GM10847 (cell line): ENCODE measurements around the gene NELFE.
"Not testable (repeated sequence)": the region's sequence is repeated elsewhere in the genome, so short reads cannot be mapped to it uniquely, and the experiment has no call there.

Source experiments
- POLR2A ChIP-seq: IDR thresholded peaks from 2 replicates; pipeline ENCODE4 v1.6.1; 2011; ENCODE audit not compliant: insufficient read length; ENCODE audit errors: extremely low read depth

Gene NELFE

DNA sequence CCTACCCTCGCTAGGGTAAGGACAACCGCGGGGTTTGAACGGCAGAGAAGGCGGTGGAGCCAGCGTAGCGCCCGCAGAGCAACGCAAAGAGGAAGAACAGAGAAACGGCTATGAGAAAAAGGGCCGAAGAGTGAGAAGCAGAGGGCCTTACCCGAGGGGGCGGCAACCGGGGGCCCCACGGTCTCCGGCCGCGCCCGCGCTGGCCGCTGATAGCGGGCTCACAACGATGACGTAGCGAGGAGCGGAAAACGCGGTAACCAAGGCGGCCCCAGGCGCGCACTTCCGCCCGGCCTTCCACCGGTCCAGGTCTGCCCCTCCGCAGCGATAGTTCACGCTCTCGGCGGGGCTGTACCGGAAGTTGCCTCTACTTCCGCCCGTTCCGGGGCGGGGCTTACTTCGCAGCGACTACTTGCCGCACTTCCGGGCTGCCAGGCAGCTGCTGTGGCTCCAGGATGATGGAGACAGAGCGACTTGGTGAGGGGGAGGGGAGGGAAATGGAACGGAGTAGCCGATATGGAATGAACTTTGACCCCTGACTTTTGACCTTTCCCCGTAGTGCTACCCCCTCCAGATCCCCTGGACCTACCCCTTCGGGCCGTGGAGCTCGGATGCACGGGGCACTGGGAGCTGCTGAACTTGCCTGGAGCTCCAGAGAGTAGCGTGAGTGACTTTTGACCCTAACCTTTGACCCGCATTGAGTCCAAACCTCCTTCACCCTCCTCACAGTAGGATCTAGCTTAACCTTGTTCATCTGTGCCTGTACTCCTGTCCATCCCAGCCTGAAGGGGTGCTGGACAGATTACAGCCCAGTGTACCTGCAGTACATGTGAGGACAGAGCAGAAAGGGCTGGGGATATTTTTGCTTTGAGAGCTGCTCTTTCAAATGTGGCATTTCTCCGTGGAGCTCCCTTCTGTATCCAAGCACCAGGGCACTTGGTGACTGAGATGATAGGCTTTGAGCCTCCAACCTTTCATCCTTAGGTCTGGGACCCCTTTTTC lies at the start of gene NELFE, which contains the start of gene SKIC2:
Gene NELFE, minus strand, starts transcription at position 231 of the 999 bp plus-strand sequence. CDS start 525 bp downstream, outside the sequence.
Gene SKIC2, plus strand, starts transcription at position 435 of the 999 bp plus-strand sequence. Its CDS starts 18 bp downstream, at position 453.
- peak; percentile 56 for TF ChIP-seq POLR2A

GRCh38 chr6:31981744-31982143 lies 23.0 kb upstream of the NELFE start, which contains the start of gene C4A:
TSS of gene C4A (plus strand) at chr6:31982057. CDS start at chr6:31982108, 51 bp downstream.
- not testable (repeated sequence) for TF ChIP-seq POLR2A

DNA sequence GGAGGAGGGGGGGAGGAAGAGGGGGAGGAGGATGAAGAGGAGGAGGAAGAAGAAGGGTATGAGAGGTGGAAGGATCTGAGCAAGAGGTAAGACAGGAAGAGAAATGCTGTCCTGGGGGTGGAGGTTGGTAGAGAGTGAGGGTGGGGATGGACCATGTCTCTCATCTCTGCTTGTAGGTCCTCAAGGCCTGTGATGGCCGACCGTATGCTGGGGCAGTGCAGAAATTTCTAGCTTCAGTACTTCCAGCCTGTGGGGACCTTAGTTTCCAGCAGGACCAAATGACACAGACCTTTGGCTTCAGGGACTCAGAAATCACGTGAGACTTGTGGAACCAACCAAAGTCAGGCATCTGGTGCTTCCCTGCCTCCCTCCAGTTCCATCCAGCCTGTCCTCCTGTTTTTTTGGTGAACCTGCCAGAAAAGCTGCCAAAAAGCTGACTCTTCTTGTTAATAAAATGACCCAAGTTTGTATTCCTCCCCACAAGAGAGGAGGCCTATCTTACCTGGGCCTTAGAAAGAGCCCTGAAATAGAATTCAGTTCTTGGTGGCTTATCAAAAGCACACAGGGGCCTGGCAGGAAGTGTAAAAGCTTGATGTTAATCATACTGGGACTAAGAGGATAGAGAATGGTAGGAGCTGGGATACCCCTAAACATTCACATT lies 20.6 kb upstream of the NELFE start:
- no peak for TF ChIP-seq POLR2A

GRCh38 chr6:31978831-31979230 lies 20.1 kb upstream of the NELFE start:
- TF ChIP-seq POLR2A, result no peak

GRCh38 chr6:31977816-31978431 lies 19.2 kb upstream of the NELFE start:
- no peak for TF ChIP-seq POLR2A

DNA sequence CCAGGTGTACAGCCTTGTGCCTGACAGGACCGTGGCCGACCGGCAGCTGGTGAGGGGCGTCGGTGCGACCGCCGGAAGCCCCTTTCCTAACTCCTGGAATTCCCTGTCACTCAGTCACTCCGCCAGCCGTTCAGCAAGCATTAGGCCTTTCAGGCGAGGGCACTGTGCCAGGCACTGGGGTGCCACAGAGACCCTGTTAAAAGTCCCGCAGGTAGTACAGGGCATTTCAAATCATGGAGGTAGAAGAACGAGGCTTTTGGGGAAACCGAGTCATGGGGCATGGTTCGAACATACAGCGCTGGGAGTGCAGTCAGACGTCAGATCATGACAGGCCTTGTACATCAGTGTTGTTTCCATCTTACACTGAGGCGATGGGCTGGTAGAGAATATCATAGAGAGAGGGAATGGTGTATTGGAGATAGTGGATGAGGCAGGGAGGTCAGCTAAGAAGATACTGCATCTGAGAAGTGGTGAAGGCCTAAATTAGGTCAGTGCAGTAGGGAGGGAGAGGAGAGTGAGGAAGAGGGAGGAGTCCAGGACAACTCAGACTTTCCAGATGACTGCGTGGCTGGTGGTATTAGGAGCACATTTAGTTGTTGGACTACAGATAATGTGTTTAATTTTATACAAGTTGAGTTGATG lies 14.1 kb upstream of the NELFE start:
- TF ChIP-seq POLR2A, result no peak

- peak; percentile 24 for TF ChIP-seq POLR2A
Observed at GRCh38 chr6:31971993-31972708, 13.4 kb upstream of the NELFE start, which contains the start of gene DXO. TSS of gene DXO (minus strand) at chr6:31972138. CDS start at chr6:31971675, 463 bp downstream.

DNA sequence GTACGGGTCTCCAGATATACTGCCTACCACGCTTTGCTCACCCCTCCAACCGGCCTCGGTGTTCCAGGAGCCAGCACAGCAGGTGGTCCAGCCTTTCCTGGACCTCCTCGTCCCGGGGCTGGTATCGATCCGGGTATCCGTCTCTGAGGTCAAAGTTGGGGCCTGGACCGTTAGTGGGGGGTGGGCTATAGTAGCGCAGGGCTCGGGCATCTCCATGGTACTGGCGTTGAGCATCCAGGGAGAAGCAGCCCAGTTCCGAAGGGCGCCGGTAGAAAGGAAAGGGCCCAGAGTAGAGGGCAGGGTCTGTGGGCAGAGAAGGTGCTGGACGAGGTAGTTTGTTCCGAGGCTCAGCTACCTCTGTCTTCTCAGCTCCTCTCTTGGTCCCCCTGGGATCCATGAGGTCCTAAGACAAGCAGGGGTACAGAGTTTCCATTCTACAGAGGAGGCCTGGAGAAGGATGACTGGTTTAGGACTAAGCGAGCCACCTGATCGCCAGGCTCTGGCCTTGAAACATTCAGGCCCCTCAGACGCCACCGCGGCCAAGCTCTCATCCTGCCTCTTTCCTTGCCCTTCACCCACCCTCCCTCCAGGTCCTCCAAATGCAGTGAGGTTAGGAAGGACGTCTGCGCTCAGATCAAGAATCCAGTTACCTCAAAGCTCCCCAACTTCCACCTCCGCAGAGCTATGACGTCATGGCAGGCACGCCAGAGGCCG lies 12.7 kb upstream of the NELFE start:
- TF ChIP-seq POLR2A, result no peak

- TF ChIP-seq POLR2A, result no peak
Observed at GRCh38 chr6:31970604-31971271, 12.0 kb upstream of the NELFE start.

- TF ChIP-seq POLR2A, result no peak
Observed at GRCh38 chr6:31969712-31970603, 11.2 kb upstream of the NELFE start.

- TF ChIP-seq POLR2A, result no peak
Observed at GRCh38 chr6:31968791-31969711, 10.3 kb upstream of the NELFE start.

GRCh38 chr6:31968326-31968725 lies 9.6 kb upstream of the NELFE start:
- TF ChIP-seq POLR2A, result no peak
